HuH-7 (cell line): ENCODE measurements around the gene SV2B.
"Not testable (repeated sequence)": the region's sequence is repeated elsewhere in the genome, so short reads cannot be mapped to it uniquely, and the experiment has no call there.

Experiments
- DNase-seq: peaks from one replicate; pipeline ENCODE4 v3.0.0; 2011; ENCODE audit warnings: low spot score

SV2B gene

GRCh38 chr15:91318516-91318915 is 218.5 kb downstream of the SV2B start:
- no peak for DNase-seq

GRCh38 chr15:91318931-91319330 is 218.9 kb downstream of the SV2B start:
- DNase-seq: no peak

GRCh38 chr15:91319371-91320059 is 219.5 kb downstream of the SV2B start:
- DNase-seq: no peak

GRCh38 chr15:91320101-91320500 is 220.0 kb downstream of the SV2B start:
- no peak for DNase-seq

GRCh38 chr15:91329914-91330313 is 229.9 kb downstream of the SV2B start:
- no peak for DNase-seq

- no peak for DNase-seq
Observed at GRCh38 chr15:91331581-91331980, 231.5 kb downstream of the SV2B start.

GRCh38 chr15:91335702-91336101 is 235.6 kb downstream of the SV2B start:
- DNase-seq: no peak

GRCh38 chr15:91336687-91337086 is 236.6 kb downstream of the SV2B start:
- DNase-seq: no peak

GRCh38 chr15:91338766-91339165 is 238.7 kb downstream of the SV2B start:
- no peak for DNase-seq

GRCh38 chr15:91342097-91342496 is 242.0 kb downstream of the SV2B start:
- DNase-seq: no peak

- not testable (repeated sequence) for DNase-seq
Observed at GRCh38 chr15:91344912-91345311, 244.9 kb downstream of the SV2B start.

- no peak for DNase-seq
Observed at GRCh38 chr15:91345736-91346135, 245.7 kb downstream of the SV2B start.

GRCh38 chr15:91346259-91346658 is 246.2 kb downstream of the SV2B start:
- DNase-seq: no peak

- no peak for DNase-seq
Observed at GRCh38 chr15:91348752-91349500, 248.9 kb downstream of the SV2B start.
